VCaP (cell line): ENCODE data around the gene SMAD5.

Experiments used
- H3K27ac ChIP-seq: fragments of 450-650 bp; 2 replicates; pipeline ENCODE4 v1.5.1; 2017
- TF ChIP-seq, protein P1 (sequence below): fragments of 450-650 bp; conservative IDR thresholded peaks from 2 replicates; pipeline ENCODE4 v1.5.1; 2017; ENCODE audit warnings: mild to moderate bottlenecking, moderate library complexity

SMAD5 gene

DNA sequence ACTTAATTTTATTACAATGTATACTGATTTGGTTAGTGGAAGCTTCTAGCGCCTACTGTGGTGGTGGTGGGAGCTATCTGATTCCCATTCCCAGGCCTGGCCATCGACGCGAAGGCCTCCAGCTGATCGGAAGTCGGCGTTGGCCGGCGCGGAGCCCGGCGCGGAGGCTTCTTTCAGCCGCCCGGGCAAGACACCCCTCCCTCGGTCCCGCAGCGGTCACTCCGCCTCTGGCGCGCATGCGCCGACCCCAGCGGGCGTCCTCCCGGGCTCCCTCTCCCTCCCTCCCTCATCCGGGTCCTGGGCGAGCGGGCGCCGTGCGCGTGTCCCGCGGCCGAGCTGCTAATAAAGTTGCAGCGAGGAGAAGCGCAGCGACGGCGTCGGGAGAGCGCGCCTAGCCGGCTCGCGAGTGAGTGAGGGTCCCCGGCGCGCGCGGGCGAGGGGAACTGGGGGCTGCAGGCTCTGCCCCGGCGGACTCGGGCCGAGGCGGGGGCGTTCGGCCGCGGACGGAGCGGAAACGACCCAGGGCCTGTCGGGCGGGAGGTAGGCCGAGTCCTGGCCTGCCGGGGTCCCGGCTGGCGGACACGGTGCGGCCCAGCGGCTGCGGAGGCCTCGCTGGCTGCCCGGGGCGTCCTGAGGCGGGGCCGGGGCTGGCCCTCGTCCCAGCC lies at the start of gene SMAD5:
TSS of gene SMAD5 (plus strand) at position 289 of the 665 bp plus-strand sequence. CDS start 20,916 bp downstream, outside the sequence.
- TF ChIP-seq, protein P1, sequence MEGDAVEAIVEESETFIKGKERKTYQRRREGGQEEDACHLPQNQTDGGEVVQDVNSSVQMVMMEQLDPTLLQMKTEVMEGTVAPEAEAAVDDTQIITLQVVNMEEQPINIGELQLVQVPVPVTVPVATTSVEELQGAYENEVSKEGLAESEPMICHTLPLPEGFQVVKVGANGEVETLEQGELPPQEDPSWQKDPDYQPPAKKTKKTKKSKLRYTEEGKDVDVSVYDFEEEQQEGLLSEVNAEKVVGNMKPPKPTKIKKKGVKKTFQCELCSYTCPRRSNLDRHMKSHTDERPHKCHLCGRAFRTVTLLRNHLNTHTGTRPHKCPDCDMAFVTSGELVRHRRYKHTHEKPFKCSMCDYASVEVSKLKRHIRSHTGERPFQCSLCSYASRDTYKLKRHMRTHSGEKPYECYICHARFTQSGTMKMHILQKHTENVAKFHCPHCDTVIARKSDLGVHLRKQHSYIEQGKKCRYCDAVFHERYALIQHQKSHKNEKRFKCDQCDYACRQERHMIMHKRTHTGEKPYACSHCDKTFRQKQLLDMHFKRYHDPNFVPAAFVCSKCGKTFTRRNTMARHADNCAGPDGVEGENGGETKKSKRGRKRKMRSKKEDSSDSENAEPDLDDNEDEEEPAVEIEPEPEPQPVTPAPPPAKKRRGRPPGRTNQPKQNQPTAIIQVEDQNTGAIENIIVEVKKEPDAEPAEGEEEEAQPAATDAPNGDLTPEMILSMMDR = no peak; the same call in 1 of the 2 replicates
- peak within 1 kb of the TSS; percentile 97 for H3K27ac ChIP-seq

DNA sequence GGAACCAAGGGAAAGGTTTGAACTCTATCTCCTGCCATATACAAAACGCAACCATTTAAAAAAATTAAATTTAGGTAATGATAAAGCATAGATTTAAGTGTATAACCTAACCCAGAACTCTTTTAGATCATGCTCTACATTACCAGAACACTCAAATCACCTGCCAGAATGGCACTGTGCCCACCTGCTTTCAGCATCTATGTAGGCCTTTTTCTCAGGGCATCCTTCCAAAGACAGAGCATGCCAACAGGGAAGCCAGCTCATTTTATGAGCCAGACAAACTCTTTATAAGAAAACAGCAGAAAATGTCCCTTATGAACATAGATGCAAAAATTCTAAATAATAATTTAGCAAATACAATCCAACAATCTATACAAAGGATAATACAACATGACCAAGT lies 47.9 kb upstream of the SMAD5 start:
- TF ChIP-seq, protein P1 = no peak

DNA sequence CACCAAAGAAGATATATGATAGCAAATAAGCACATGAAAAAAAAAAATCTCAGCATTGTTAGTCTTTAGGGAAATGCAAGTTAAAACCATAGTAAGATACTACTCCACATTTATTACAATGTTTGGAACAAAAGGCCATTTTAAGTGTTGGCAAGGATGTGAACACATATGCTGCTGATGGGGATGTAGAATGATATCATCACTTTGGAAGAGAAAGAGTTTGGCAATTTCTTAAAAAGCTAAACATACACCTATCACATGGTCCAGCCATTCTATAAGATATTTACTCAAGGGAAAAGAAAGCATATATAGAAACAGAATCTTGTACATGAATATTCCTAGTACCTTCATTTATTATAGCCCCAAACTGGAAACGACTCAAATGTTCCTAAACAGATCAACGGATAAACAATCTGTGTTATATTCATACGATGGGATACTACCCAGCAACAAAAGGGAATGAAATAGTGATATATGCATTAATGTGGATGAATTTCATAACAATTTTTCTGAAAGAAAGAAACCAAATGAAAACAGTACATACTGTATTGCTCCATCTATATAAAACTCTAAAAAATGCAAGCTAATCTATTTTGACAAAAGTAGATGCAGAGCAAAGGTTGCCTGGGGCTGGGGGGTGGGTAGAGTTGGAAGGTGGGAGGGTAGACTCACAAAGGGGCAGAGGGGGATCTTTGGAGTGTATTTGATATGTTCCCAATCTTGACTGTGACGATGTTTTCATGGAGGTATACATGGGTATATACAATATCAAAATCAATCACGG lies 45.7 kb upstream of the SMAD5 start:
- TF ChIP-seq, protein P1 = no peak
- no peak overlapping the region for H3K27ac ChIP-seq

More for the DNA sequence above, 47.9 kb upstream of the SMAD5 start:
- H3K27ac ChIP-seq = peak overlapping the region; percentile 36; the same call in 1 of the 2 replicates

DNA sequence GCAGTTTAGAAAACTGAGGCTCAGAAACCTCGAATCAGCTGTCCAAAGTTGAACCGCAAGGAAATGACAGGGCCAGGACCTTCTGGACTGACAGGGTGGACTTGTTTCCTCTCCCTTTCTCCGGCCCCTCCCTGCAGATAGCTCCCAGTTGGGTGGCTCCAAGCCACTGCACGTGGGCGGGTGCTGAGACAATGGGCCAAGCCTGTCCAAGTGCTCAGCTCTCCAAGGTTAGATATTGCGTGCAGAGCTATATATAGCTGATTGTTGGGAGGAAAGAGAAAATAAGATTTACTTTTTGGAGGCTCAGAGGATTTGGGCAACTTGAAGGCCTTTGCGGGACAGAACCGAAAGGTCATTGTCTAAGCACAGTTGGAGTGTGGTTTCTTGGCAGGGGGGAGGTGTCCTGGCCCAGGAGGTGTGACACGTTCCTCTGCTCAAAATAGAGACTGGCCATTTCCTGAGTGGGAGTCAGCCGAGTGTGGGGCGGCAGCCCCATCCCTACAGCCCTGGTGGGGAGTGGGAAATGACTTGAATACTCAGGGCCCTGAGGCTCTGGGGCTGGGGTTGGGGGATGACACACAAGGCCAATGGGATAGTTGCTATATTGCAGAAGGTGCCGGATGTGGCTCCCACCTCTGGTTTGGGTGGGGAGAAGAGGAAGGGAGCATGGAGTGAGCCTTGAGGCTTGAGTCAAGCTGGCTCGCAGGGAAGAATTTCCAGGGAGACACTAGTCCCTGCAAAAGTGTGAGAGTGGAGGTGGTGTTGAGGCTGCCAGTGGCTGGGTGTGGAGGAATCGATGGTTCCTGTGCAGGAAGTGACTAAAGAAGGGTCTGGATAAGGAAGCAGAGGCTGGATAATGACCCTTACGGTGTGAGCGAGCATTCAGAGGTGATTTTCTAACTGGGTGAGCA lies 44.4 kb upstream of the SMAD5 start:
- no peak overlapping the region for H3K27ac ChIP-seq
- TF ChIP-seq, protein P1 = no peak

DNA sequence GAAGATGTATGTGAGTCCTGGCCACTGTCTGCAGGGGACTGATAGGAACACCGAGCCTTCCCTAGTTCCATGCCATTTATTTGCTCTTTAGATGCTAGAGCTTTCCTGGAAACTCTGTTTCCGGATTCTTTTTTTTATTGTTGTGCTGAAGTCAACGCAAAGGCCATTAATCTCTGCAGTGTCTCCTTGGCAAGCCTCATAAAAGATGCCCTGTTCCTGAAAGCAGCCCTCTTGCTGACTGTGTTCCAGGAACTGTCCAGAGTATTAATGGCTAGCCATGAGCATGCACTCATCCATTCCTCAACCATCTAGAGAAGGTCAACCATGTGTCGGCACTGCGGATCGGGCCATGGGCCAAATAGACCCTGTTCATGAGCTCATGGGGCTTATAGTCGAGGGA lies 42.9 kb upstream of the SMAD5 start:
- peak overlapping the region; percentile 58 for H3K27ac ChIP-seq
- TF ChIP-seq, protein P1 = no peak

DNA sequence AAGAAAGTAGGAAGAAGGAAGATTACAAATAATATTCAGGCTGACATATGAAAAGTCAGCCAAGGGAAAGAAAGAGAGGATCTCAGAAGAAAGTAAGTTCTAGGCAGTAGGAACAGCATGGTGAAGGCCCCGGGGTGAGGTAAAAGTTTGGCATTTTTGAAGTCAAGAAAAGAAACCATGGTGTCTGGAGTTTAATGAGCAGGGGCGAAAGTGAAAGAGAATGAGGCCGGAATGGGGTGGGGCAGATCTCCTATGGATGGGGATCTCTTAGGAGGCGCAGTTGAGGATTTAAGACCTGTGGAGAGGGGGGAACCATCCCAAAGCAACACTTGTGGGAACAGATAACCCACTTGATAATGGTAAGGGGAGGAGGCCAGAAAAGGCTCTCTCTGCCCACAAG lies 42.3 kb upstream of the SMAD5 start:
- peak overlapping the region; percentile 58 for H3K27ac ChIP-seq
- TF ChIP-seq, protein P1 = no peak
